GM12873 (cell line): ENCODE results near the gene PCBD1.
A peak's percentile ranks its signal among the peaks of the same experiment; 100 is the strongest.

Experiments used
- TF ChIP-seq, protein P1 (sequence below): IDR thresholded peaks from 2 replicates; pipeline ENCODE4 v1.5.1; 2012; ENCODE audit warnings: low read depth, mild to moderate bottlenecking, moderate library complexity, low read length, control low read depth; ENCODE audit not compliant: insufficient read depth; ENCODE audit errors: missing control alignments

PCBD1 gene

DNA sequence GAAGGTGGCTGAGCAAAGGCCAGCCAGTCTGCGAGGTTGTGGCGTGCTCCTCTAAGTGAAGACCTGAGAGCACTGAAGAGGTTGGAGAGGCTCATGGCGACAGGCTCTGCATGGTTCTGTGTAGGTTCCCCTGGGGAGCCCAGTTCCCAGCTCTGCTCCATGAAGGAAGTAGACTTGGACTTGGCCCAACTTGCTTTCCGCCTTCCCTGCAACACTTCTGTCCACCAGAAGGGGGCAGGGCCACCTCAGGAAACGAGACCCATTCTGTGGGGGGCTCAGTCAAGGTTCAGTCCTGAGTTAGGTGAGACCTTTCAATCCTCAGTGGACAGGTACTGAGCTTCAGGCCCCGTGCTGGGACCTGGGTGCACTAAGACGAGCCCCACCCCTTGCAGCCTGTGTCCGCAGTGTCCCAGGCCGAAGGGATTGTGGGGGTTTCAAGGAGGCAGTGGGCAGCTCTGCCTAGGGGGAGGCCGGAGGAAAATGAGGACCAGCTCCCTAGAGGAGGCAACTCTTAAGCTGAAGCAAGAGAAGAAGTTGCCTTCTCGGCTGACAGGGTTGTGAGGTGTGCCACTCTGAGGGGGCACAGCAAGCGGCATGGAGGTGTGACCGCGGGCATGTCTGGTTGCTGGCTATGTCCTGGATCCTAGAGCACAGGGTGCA is 15.0 kb upstream of the PCBD1 start:
- TF ChIP-seq, protein P1, sequence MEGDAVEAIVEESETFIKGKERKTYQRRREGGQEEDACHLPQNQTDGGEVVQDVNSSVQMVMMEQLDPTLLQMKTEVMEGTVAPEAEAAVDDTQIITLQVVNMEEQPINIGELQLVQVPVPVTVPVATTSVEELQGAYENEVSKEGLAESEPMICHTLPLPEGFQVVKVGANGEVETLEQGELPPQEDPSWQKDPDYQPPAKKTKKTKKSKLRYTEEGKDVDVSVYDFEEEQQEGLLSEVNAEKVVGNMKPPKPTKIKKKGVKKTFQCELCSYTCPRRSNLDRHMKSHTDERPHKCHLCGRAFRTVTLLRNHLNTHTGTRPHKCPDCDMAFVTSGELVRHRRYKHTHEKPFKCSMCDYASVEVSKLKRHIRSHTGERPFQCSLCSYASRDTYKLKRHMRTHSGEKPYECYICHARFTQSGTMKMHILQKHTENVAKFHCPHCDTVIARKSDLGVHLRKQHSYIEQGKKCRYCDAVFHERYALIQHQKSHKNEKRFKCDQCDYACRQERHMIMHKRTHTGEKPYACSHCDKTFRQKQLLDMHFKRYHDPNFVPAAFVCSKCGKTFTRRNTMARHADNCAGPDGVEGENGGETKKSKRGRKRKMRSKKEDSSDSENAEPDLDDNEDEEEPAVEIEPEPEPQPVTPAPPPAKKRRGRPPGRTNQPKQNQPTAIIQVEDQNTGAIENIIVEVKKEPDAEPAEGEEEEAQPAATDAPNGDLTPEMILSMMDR, result peak; percentile 91

GRCh38 chr10:70902661-70903261 is 14.4 kb upstream of the PCBD1 start:
- TF ChIP-seq, protein P1, result no peak

DNA sequence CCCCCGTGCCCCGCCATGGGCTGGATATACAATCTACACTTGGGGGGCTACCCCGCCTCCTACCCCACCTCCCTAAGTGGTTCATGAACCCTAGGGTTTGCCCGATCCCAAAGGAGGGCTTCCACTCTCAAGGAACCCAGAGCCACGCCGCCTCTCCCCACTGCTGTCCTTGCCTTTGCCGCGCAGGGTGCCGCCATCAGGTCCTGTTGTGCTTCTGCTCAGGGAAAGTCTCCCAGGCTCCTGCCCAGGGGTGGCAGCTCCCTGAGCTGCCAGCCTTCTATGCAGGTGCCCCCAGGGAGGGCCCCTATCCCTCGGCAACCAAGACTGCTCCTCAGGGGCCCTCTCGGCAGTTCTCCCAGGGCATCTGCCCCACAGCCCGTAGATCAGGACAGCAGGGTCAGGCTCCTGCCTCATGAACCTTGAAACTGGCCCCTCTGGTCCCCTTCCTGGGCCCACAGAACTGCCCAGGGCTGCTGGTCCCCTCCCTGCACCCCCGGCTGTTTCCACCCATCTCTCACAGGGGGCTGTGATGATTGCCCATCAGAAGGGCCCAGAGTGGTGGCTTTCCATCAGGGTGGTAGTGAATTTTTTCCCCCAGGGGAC is 13.0 kb upstream of the PCBD1 start:
- TF ChIP-seq, protein P1, result no peak

DNA sequence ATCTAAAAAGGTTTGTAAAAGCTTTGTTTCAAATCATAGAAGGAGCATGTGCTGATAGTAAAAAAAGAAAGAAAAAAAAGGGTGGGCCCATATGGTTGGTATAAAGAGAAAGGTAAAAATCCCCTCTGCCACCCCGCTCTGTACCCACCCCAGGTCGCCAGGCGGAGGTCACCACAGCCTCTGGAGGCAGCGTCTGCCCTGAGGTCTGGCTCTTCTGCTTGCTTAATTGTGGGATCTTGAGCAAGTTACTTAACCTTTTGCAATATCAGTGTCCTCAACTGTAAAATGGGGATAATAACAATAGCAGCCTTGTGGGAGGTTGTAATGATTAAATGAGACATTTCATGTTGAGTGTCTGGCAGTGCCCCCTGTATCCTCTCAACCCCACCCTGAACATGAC is 10.7 kb upstream of the PCBD1 start:
- TF ChIP-seq, protein P1, result no peak

DNA sequence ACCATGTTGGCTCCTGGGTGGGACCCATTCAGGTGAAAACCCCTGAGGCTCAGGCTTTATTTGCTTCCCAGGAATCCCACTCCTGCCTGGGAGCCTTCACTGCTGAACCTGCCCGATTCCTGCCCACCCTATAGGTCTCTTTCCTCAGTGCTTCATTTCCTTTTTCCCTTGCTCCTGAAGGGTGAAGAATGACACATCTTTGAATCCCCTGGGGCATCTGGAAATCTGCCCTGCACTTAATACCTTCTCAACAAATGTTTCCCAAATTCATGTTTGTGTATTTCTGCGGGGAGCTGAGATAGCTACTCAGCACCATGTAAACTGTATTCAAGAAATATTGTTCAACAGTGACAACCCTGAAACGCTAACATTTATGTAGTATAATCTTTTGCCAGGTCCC is 10.3 kb upstream of the PCBD1 start:
- TF ChIP-seq, protein P1, result no peak

- TF ChIP-seq, protein P1, result no peak
These were observed 8.2 kb upstream of the PCBD1 start for GRCh38 chr10:70896551-70896950.

DNA sequence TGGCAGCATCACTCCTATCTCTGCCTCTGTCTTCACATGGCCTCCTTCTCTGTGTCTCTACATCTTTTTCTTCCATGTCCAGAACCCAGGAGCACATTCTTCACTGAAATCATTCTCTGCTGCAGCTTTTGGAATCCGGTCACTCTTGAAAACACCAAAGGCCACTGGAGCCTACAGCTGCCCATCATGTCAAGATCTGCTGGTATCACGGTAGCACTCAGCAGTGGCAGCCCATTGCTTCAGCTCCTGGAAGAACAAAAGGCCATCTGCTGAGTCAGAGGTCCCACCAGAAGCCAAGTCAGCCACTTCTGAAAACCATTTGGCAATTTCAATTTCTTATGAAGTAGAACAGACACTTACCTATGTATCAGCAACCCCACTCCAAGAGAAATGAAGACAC is 6.1 kb upstream of the PCBD1 start:
- TF ChIP-seq, protein P1, result no peak
